ENCODE results near the gene RAPH1. TPM values are rescaled to one million over a fixed set of nuclear protein-coding genes. Genes with fewer than 3 reads are reported as not detected.

The RAPH1 gene, protein sequence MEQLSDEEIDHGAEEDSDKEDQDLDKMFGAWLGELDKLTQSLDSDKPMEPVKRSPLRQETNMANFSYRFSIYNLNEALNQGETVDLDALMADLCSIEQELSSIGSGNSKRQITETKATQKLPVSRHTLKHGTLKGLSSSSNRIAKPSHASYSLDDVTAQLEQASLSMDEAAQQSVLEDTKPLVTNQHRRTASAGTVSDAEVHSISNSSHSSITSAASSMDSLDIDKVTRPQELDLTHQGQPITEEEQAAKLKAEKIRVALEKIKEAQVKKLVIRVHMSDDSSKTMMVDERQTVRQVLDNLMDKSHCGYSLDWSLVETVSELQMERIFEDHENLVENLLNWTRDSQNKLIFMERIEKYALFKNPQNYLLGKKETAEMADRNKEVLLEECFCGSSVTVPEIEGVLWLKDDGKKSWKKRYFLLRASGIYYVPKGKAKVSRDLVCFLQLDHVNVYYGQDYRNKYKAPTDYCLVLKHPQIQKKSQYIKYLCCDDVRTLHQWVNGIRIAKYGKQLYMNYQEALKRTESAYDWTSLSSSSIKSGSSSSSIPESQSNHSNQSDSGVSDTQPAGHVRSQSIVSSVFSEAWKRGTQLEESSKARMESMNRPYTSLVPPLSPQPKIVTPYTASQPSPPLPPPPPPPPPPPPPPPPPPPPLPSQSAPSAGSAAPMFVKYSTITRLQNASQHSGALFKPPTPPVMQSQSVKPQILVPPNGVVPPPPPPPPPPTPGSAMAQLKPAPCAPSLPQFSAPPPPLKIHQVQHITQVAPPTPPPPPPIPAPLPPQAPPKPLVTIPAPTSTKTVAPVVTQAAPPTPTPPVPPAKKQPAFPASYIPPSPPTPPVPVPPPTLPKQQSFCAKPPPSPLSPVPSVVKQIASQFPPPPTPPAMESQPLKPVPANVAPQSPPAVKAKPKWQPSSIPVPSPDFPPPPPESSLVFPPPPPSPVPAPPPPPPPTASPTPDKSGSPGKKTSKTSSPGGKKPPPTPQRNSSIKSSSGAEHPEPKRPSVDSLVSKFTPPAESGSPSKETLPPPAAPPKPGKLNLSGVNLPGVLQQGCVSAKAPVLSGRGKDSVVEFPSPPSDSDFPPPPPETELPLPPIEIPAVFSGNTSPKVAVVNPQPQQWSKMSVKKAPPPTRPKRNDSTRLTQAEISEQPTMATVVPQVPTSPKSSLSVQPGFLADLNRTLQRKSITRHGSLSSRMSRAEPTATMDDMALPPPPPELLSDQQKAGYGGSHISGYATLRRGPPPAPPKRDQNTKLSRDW
- 25.2 to 30.3 TPM (median 27.1 TPM) in 3 replicates for total RNA-seq

- DNase-seq (ENCODE audit: low spot score in 2 of 2, unreplicated experiment in 2 of 2), result peak; percentile 66 to 75
- H3K9me3 Mint-ChIP-seq, result peaks cover 16% of the 10 kb centered on the region
- H3K4me3 Mint-ChIP-seq, result peak within 1 kb of the TSS; percentile 94
- H3K36me3 Mint-ChIP-seq, result peaks cover 5% of the 10 kb centered on the region
- H3K27me3 Mint-ChIP-seq (ENCODE audit: low read depth), result no peaks in the 10 kb centered on the region
- peaks cover 24% of the 10 kb centered on the region for H3K4me1 Mint-ChIP-seq
- peak within 1 kb of the TSS; percentile 96 for H3K27ac Mint-ChIP-seq
- TF ChIP-seq, protein P1, sequence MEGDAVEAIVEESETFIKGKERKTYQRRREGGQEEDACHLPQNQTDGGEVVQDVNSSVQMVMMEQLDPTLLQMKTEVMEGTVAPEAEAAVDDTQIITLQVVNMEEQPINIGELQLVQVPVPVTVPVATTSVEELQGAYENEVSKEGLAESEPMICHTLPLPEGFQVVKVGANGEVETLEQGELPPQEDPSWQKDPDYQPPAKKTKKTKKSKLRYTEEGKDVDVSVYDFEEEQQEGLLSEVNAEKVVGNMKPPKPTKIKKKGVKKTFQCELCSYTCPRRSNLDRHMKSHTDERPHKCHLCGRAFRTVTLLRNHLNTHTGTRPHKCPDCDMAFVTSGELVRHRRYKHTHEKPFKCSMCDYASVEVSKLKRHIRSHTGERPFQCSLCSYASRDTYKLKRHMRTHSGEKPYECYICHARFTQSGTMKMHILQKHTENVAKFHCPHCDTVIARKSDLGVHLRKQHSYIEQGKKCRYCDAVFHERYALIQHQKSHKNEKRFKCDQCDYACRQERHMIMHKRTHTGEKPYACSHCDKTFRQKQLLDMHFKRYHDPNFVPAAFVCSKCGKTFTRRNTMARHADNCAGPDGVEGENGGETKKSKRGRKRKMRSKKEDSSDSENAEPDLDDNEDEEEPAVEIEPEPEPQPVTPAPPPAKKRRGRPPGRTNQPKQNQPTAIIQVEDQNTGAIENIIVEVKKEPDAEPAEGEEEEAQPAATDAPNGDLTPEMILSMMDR (IDR thresholded peaks at IDR 0.05; ENCODE audit: unreplicated experiment), result no peak
Measured at GRCh38 chr2:203535078-203535783, at the start of gene RAPH1. TSS of gene RAPH1 (minus strand) at chr2:203535301. CDS start at chr2:203495353, 39,948 bp downstream.

GRCh38 chr2:203584784-203585183, 49.7 kb upstream of the RAPH1 start:
- no peak overlapping the region for H3K27ac Mint-ChIP-seq

DNA sequence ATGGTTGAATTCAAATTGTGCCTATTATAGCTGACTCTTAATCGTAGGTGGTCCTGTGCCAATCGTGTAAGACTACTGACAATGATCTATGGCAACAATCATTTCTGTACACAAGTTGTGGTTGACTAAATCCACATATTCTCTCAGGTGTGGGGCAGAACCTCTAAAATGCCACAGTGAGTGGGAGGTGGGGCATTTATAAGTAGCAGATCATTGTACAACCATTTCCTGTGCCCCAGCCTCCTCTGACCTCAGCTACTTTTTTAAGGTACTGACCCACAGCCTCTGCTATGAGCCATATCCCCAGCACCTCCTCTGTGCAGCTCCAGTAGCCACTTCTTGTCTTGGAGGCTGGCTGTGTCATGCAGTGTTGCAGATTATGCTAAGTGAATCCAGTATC, 48.6 kb upstream of the RAPH1 start:
- no peaks in the 10 kb centered on the region for H3K9me3 Mint-ChIP-seq
- no peaks in the 10 kb centered on the region for H3K36me3 Mint-ChIP-seq
- TF ChIP-seq, protein P1 (IDR thresholded peaks at IDR 0.05; ENCODE audit: unreplicated experiment), result no peak
- no peak for DNase-seq (ENCODE audit: low spot score in 2 of 2, unreplicated experiment in 2 of 2)
- no peak overlapping the region for H3K27ac Mint-ChIP-seq
- no peak overlapping the region for H3K4me3 Mint-ChIP-seq
- peaks cover 65% of the 10 kb centered on the region for H3K4me1 Mint-ChIP-seq
- no peaks in the 10 kb centered on the region for H3K27me3 Mint-ChIP-seq (ENCODE audit: low read depth)

More at GRCh38 chr2:203584784-203585183, 49.7 kb upstream of the RAPH1 start:
- H3K27me3 Mint-ChIP-seq (ENCODE audit: low read depth), result no peaks in the 10 kb centered on the region
- no peaks in the 10 kb centered on the region for H3K36me3 Mint-ChIP-seq
- H3K4me3 Mint-ChIP-seq, result no peak overlapping the region
- TF ChIP-seq, protein P1 (IDR thresholded peaks at IDR 0.05; ENCODE audit: unreplicated experiment), result no peak
- H3K9me3 Mint-ChIP-seq, result no peaks in the 10 kb centered on the region
- peaks cover 54% of the 10 kb centered on the region for H3K4me1 Mint-ChIP-seq
- DNase-seq (ENCODE audit: low spot score in 2 of 2, unreplicated experiment in 2 of 2), result no peak

DNA sequence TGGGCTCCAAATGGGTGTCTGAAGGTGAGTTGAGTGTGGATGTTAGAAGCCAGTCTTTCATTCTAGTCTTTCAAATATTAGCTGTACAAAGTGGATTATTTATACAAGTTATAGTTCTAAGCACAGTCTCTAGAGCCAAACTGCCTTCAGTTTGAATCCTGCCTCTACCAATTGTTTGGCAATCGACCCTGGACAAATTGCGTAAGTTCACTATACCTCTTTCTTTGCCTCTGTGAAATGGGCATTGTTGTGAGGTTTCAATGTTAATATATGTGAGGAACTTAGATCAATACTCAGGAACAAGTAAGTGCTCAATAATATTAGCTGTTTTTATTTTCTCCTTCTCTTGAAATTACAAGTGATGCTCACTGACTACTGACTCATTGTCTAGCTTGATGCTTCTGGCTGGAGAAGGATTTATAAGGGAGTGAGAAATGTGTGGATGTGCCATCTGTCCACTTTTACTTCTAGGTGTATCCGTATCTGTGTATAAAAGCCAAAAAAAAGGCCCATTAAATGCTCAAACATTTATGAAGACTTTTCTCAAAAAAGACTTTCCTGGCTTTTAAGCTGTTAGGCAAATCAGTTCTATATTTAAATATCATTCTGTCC, 48.1 kb upstream of the RAPH1 start:
- Mint-ChIP-seq H3K9me3 (no peaks in the 10 kb centered on the region), H3K36me3 (no peaks in the 10 kb centered on the region), H3K4me1 (peaks cover 70% of the 10 kb centered on the region), H3K4me3 (no peak overlapping the region), H3K27me3 (ENCODE audit: low read depth) (no peaks in the 10 kb centered on the region), H3K27ac (no peak overlapping the region)
- TF ChIP-seq, protein P1 (IDR thresholded peaks at IDR 0.05; ENCODE audit: unreplicated experiment), result no peak
- no peak for DNase-seq (ENCODE audit: low spot score in 2 of 2, unreplicated experiment in 2 of 2)

Measured in mesothelial cell of epicardium (in vitro differentiated cells).